Gastroesophageal sphincter (tissue), 4 donors: ENCODE measurements around the gene LEO1. TPM values are rescaled to one million over a fixed set of nuclear protein-coding genes. Genes with fewer than 3 reads are reported as not detected.
A peak's percentile ranks its signal among the peaks of the same experiment; 100 is the strongest.

Experiments used
- ATAC-seq: fragments of 150-250 bp; one replicate; pipeline ENCODE4 v1.9.1; 2016; ENCODE audit warnings: mild to moderate bottlenecking, moderate library complexity
- H3K27ac ChIP-seq, 4 donors: fragments of 200-600 bp; sonication (generic) in 3 of 4; 1 replicate in 3 of 4; 2 replicates in 1 of 4; pipeline ENCODE4 v1.5.1; 2016 to 2019
- H3K27me3 ChIP-seq: fragments of 200-600 bp; sonication (generic); one replicate; pipeline ENCODE4 v1.5.1; 2019
- H3K36me3 ChIP-seq, 2 donors: fragments of 200-600 bp; sonication (generic); one replicate each; pipeline ENCODE4 v1.5.1; 2019; ENCODE audit warnings: control low read depth in 1 of 2
- H3K4me1 ChIP-seq, 3 donors: fragments of 200-600 bp; sonication (generic); 1 replicate in 2 of 3; 2 replicates in 1 of 3; pipeline ENCODE4 v1.5.1; 2016 to 2019; ENCODE audit warnings: control low read depth in 2 of 3
- H3K4me3 ChIP-seq, 2 donors: fragments of 200-600 bp; sonication (generic); one replicate each; pipeline ENCODE4 v1.5.1; 2019; ENCODE audit warnings: mild to moderate bottlenecking in 1 of 2, moderate library complexity in 1 of 2
- H3K9me3 ChIP-seq, 3 donors: fragments of 200-600 bp; sonication (generic); one replicate each; pipeline ENCODE4 v1.5.1; 2017 to 2019; ENCODE audit warnings: control low read depth in 2 of 3
- CTCF ChIP-seq, 4 experiments: fragments of 200-600 bp in 2 of 4; fragments of 450-650 bp in 2 of 4; sonication (generic) in 1 of 4; IDR thresholded peaks; one replicate each; pipeline ENCODE4 v1.5.1; 2017 to 2019; ENCODE audit warnings: antibody characterized with exemption in 4 of 4, mild to moderate bottlenecking in 2 of 4, moderate library complexity in 2 of 4
- EP300 ChIP-seq: sonication (generic); formaldehyde crosslinking; IDR thresholded peaks from one replicate; pipeline ENCODE4 v1.6.1; 2017; ENCODE audit warnings: antibody characterized with exemption, mild to moderate bottlenecking
- POLR2A ChIP-seq, 2 donors: fragments of 450-650 bp; IDR thresholded peaks; one replicate each; pipeline ENCODE4 v1.6.1; 2017; ENCODE audit warnings: antibody characterized with exemption in 2 of 2, mild to moderate bottlenecking in 2 of 2, moderate library complexity in 1 of 2
- POLR2AphosphoS5 ChIP-seq: sonication (generic); formaldehyde crosslinking; IDR thresholded peaks from one replicate; pipeline ENCODE4 v1.6.1; 2017; ENCODE audit warnings: antibody characterized with exemption
- WGBS, 2 donors: methylation state at CpG; one replicate each; pipeline ENCODE4 v1.1.5; 2018; ENCODE audit warnings: low coverage in 1 of 2; 5-methylcytosine and 5-hydroxymethylcytosine counted together
- total RNA-seq, 4 donors: library from RNA; depleted of rRNA; stranded (reverse); fragments of >200 nt; gene quantifications; one replicate each; pipeline ENCODE4 v1.1.0, GENCODE V29; 2016

The LEO1 gene
- total RNA-seq, 4 donors from 2014 or later = 11.7 to 15.7 (median 13.2) TPM

GRCh38 chr15:52018693-52019393 lies 47.3 kb upstream of the LEO1 start, which contains the start of gene MAPK6:
TSS of gene MAPK6 (plus strand) at chr15:52019219. CDS start at chr15:52046461, 27,242 bp downstream.
- Histone ChIP-seq H3K27me3 (no peaks in the 10 kb centered on the region), H3K4me3 (peak within 1 kb of the TSS; percentile 76 to 99), H3K27ac (peak within 1 kb of the TSS; percentile 96 to 99 (median 98)), H3K4me1 (peaks cover 0 to 41% (median 8%) of the 10 kb centered on the region in 3 donors), H3K9me3 (no peaks in the 10 kb centered on the region), H3K36me3 (no peaks in the 10 kb centered on the region)
- 19% methylated on average over 10 of the region's 59 CpGs; no CpG with 5 or more reads in 1 of the 2 donors for WGBS, 2 donors
- ATAC-seq = peak; percentile 92
- TF ChIP-seq CTCF (IDR thresholded peaks at IDR 0.05) = peak in 2 of 4 experiments; percentile 10 to 12
- TF ChIP-seq POLR2A (IDR thresholded peaks at IDR 0.05) = peak; percentile 83 to 88
- no peak for TF ChIP-seq EP300
- TF ChIP-seq POLR2AphosphoS5 = peak; percentile 83

GRCh38 chr15:52018244-52018643 lies 46.7 kb upstream of the LEO1 start:
- Histone ChIP-seq H3K36me3 (no peaks in the 10 kb centered on the region), H3K4me3 (peak overlapping the region in 1 of 2 donors; percentile 76)
- 83 to 92% methylated on average over 4 to 7 of the region's 7 CpGs for WGBS, 2 donors

GRCh38 chr15:52016316-52016715 lies 44.7 kb upstream of the LEO1 start:
- H3K4me3 ChIP-seq = no peak overlapping the region
- H3K36me3 ChIP-seq = no peaks in the 10 kb centered on the region
- WGBS, 2 donors = 80% methylated on average over 2 of the region's 2 CpGs; no CpG with 5 or more reads in 1 of the 2 donors
- no peak overlapping the region for H3K27ac ChIP-seq
- ATAC-seq = no peak
- peaks cover 0 to 29% (median 0%) of the 10 kb centered on the region in 3 donors for H3K4me1 ChIP-seq
- H3K27me3 ChIP-seq = no peaks in the 10 kb centered on the region
- TF ChIP-seq CTCF (IDR thresholded peaks at IDR 0.05) = no peak
- TF ChIP-seq POLR2AphosphoS5 = no peak
- TF ChIP-seq POLR2A (IDR thresholded peaks at IDR 0.05) = no peak
- no peak for TF ChIP-seq EP300
- no peaks in the 10 kb centered on the region for H3K9me3 ChIP-seq

More at GRCh38 chr15:52018244-52018643, 46.7 kb upstream of the LEO1 start:
- Histone ChIP-seq H3K9me3 (no peaks in the 10 kb centered on the region), H3K4me1 (peaks cover 0 to 36% (median 8%) of the 10 kb centered on the region in 3 donors), H3K27ac (peak overlapping the region in 3 of 4 donors; percentile 96 to 99 (median 96)), H3K27me3 (no peaks in the 10 kb centered on the region)
- TF ChIP-seq EP300 (no peak), POLR2AphosphoS5 (no peak), POLR2A (IDR thresholded peaks at IDR 0.05) (no peak), CTCF (IDR thresholded peaks at IDR 0.05) (no peak)
- ATAC-seq = no peak

- Histone ChIP-seq H3K4me3 (no peak overlapping the region), H3K27me3 (no peaks in the 10 kb centered on the region), H3K4me1 (peaks cover 0 to 20% (median 0%) of the 10 kb centered on the region in 3 donors), H3K27ac (no peak overlapping the region), H3K36me3 (no peaks in the 10 kb centered on the region), H3K9me3 (no peaks in the 10 kb centered on the region)
- TF ChIP-seq CTCF (IDR thresholded peaks at IDR 0.05) (no peak), POLR2AphosphoS5 (no peak), POLR2A (IDR thresholded peaks at IDR 0.05) (no peak), EP300 (no peak)
- 90% methylated on average over 1 of the region's 1 CpG; no CpG with 5 or more reads in 1 of the 2 donors for WGBS, 2 donors
- no peak for ATAC-seq
Measured at GRCh38 chr15:52014616-52015015, 43.0 kb upstream of the LEO1 start.
